Ishikawa (cell line): ENCODE measurements around the gene STAT5A.

Source experiments
- CEBPB ChIP-seq: IDR thresholded peaks from 2 replicates; pipeline ENCODE4 v1.6.1; 2012
- CREB1 ChIP-seq: IDR thresholded peaks from 2 replicates; pipeline ENCODE4 v1.6.1; 2012; ENCODE audit warnings: low read depth
- EP300 ChIP-seq: IDR thresholded peaks from 2 replicates; pipeline ENCODE4 v1.6.1; 2012; ENCODE audit warnings: borderline replicate concordance
- FOXM1 ChIP-seq: IDR thresholded peaks from 2 replicates; pipeline ENCODE4 v1.6.1; 2012; ENCODE audit warnings: low read depth, borderline replicate concordance
- MAX ChIP-seq: IDR thresholded peaks from 2 replicates; pipeline ENCODE4 v1.6.1; 2012
- NFIC ChIP-seq: IDR thresholded peaks from 2 replicates; pipeline ENCODE4 v1.6.1; 2012
- RAD21 ChIP-seq: IDR thresholded peaks from 2 replicates; pipeline ENCODE4 v1.6.1; 2012; ENCODE audit warnings: low read depth
- REST ChIP-seq: IDR thresholded peaks from 2 replicates; pipeline ENCODE4 v1.6.1; 2012; ENCODE audit warnings: low read depth, mild to moderate bottlenecking
- TAF1 ChIP-seq: IDR thresholded peaks from 2 replicates; pipeline ENCODE4 v1.6.1; 2012; ENCODE audit warnings: low read depth, mild to moderate bottlenecking
- ZBTB7A ChIP-seq: IDR thresholded peaks from 2 replicates; pipeline ENCODE4 v1.6.1; 2012; ENCODE audit warnings: low read depth

GRCh38 chr17:42313389-42313772 lies 25.1 kb downstream of the STAT5A start:
- TF ChIP-seq ZBTB7A (no peak), TAF1 (no peak), MAX (no peak), REST (no peak), CEBPB (no peak), CREB1 (no peak), EP300 (no peak), FOXM1 (no peak), RAD21 (no peak), NFIC (no peak)
